GM19324 (cell line): ENCODE measurements around the gene MBTPS1.
"Not testable (repeated sequence)": the region's sequence is repeated elsewhere in the genome, so short reads cannot be mapped to it uniquely, and the experiment has no call there.

Experiments used
- ATAC-seq: cut with Tn5 transposase; IDR thresholded peaks from one replicate; pipeline ENCODE4 v1.9.1; 2021; ENCODE audit warnings: mild to moderate bottlenecking, moderate library complexity; ENCODE audit not compliant: unreplicated experiment, low FRiP score

Gene MBTPS1

DNA sequence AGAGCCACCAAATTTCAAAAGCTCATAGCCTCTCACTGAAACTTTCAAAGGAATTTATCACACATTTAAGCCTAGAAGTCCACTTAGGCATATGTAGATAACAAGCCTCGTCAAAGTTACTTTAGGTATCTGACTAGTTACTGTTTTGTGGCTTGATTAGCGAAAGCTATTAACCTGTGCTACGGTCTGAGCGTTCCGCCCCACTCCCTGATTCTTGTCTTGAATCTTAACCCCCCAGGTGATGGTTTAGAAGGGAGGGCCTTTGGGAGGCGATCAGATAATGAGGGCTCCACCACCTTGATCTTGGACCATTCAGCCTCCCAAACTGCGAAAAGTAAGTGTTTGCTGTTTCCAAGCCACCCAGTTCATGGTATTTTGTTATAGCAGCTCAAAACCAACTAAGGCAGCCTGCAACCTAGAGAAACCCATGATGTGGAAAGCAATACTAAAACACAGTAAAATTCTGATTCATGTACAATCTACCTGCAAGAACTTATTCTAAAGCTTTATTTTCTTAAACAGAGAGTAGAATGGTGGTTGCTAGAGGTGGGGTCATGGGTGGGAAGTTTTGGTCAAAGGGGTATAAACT, 21.1 kb upstream of the MBTPS1 start:
- no peak for ATAC-seq

DNA sequence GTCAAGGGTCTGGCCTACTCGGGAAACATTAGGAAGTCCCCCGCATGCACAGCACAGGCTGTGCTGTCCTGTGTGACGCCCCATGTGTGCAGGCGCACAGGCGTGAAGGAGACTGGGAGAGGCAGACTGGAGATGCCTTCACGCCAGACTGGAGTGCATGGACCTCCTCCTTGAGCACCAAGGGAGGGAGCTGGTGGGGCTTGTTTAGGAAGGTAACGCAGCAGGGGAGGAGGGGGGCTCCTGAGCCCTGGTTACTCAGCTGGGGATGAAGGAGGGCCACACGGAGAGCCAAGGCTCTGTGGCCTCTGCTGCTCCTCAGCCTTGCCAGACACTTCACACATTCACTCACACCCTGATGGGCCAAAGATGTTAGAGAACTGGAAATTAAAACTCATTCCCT, 20.5 kb upstream of the MBTPS1 start:
- no peak for ATAC-seq

DNA sequence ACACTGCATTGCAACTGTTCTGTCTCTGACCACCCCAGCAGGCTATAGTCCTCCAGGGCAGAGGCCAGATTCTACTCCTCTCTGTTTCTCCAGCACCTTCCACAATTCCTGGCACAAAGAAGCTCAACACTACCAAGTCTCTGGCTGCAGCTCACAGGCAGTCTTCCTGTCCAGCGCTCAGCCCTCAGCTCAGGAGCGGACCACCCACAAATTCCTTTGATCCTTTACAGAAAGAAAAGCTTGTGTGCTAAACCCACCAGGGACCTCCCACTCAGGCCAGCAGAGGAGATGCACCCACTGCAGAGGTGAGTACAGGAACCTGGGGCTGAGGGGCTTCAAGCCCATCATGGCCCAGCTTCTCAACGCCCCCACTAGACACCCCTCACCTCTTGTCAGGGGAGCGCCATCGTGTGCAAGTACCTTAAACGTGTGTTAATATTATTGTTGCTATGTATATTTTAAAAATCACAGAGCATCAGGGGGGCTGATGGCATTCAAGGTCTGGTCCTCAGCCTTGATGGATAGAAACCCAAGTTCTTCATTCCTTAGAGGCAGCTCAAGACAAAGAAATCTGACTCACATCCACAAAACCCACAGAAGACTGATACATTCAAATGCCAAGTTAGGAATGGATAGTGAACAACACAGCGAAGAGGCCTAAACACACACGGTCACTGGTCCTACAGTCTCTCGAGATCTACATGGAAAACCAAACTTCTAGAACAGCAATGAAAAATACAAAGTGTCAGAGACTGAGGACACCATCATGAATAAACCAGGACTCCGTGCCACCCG, 19.8 kb upstream of the MBTPS1 start:
- ATAC-seq, result no peak

GRCh38 chr16:84132527-84133285, 16.0 kb upstream of the MBTPS1 start:
- no peak for ATAC-seq

GRCh38 chr16:84131117-84131516, 14.4 kb upstream of the MBTPS1 start:
- ATAC-seq, result no peak

DNA sequence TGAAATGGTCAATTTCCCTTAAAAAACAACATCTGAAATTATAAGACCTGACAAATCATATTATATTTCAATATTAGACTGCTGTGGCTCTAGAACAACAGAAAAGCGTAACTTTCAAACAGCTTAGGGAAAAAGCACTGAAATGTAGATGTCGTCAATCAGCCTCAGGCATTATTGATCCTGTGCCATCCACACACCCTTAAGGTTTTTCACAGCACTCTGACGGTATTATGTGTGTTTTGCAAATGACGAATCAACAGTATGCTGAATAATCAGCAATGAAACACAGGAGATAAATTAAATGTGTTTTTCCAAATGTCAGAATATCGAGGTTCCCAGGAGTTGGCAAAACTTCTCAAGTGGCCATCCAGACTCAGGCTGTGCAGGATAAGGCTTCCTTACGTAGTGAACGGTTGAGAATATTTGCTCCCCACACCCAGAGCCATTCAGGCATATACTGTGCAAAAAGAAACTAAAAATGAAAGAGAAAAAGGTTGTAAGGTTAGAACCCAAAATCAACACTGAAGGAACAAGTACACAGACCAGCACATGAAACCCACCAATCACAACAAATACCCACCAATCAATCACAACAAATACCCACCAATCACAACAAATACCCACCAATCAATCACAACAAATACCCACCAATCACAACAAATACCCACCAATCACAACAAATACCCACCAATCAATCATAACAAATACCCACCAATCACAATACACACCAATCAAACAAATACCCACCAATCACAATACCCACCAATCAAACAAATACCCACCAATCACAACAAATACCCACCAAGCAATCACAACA, 7.7 kb upstream of the MBTPS1 start:
- no peak for ATAC-seq

DNA sequence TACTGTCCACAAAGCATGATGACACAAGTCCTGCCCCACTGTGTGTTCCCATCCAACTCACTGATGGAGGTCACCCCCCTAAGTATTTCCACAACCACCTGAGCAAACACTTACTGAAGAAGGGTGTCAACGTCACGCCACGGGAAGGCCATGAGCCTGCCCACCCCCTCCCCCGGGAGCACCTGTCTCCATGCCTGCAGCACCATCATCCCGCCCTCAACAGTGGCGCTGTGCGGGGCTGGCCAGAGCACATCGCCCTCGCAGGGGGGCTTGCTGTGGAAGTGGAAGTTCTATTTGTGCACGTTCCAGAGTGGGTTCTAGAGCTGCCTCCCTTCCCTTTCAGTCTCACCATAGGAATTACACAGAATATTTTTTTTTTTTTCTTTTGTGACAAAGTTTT, 4.3 kb upstream of the MBTPS1 start:
- no peak for ATAC-seq

- no peak for ATAC-seq
Observed at GRCh38 chr16:84120023-84120422, 3.3 kb upstream of the MBTPS1 start.

GRCh38 chr16:84119368-84119767, 2.6 kb upstream of the MBTPS1 start:
- no peak for ATAC-seq

GRCh38 chr16:84118315-84118714, 1.6 kb upstream of the MBTPS1 start:
- ATAC-seq, result not testable (repeated sequence)

DNA sequence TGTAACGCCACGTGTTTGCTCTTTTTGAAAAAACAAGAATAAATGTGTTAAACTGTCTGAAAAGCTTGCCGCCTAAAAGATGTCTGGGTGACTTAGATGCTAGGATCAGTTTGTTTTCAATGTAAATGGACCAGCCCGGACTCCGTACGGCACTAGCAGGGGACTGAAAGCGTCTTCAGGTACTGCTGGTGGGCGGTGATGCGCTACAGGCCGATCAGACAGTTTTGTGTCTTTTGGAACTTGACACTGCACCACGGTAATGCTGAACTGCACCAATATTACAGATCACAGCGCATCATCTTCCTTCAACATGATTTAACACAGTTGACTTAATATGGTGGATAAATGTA, 727 bp upstream of the MBTPS1 start:
- no peak for ATAC-seq

- ATAC-seq, result peak; percentile 38
Observed at GRCh38 chr16:84115919-84116719, 623 bp downstream of the MBTPS1 start.

DNA sequence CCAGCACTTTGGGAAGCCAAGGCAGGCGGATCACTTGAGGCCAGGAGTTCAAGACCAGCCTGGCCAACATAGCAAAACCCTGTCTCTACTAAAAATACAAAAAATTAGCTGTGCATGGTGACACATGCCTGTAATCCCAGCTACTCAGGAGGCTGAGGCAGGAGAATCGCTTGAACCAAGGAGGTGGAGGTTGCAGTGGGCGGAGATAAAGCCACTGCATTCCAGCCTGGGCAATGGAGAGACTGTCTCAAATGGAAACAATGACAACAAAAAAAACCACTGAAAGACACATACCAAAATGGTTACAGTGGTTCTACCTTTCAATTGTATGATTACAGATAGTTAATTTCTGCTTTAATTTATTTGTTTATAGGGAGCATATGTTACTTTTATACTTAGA, 4.8 kb downstream of the MBTPS1 start:
- not testable (repeated sequence) for ATAC-seq

GRCh38 chr16:84111525-84111924, 5.2 kb downstream of the MBTPS1 start:
- no peak for ATAC-seq

DNA sequence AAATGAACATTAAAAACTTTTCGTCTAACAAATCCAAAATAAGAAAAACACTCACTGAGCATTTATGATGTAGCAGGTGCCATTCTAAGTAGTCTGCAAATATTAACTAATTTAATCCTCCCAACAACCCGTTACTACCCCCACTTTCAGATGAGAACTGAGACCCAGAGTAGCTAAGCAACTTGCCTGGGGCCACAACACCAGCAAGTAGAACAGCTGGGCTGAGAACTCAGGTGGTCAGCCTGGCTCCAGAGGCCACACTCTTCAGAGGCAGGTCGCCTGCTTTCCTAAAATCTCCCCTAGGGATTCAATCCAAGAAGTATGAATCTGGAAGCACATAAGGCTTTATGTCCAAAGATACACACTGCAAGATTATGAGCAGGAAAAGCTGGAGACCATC, 6.2 kb downstream of the MBTPS1 start:
- no peak for ATAC-seq

- ATAC-seq, result no peak
Observed at GRCh38 chr16:84109598-84110335, 7.0 kb downstream of the MBTPS1 start.

DNA sequence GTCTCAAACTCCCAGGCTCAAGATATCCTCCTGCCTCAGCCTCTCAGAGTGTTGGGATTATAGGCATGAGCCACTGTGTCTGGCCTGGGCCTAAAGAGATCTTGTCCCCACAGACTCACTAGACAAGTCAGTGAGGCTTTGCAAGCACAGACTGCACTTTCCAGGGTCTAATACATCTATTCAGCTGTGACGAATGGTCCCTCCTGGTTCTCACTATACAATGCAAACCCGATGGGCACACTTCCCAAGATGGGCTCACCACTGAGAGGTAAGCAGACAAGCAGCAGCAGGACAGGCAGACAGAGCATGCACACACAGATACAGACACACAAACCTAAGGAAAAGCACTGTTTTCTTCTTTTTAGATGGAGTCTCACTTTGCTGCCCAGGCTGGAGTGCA, 8.8 kb downstream of the MBTPS1 start:
- no peak for ATAC-seq

DNA sequence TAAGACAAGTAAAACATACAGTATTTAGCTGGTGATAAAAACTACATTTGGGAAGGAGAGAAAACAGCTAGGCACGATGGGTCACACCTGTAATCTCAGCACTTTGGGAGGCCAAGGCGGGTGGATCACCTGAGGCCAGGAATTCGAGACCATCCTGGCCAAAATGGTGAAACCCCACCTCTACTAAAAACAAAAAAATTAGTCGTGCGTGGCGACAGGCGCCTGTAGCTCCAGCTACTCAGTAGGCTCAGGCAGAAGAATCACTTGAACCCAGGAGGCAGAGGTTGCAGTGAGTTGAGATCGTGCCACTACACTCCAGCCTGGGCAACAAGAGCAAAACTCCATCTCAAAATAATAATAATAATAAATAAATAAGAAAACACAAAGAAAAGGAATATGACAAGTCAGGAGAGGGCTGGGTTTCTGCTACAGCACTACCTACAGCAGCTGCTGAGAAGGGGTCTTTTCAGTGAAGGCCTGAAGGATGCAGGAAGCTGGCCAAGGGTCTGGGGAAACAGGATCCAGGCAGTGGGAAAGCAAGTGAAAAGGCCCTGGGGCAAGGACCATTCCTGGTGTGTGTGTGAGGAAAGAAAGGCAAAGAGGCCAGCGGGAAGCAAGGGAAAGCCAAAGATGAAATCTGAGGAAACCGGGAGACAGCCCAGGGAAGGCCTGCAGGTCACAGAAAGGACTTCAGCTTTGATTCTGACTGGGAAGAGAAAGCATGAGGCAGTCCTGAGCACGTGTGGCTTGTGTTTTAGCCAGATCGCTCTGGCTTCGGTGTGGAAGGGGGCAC, 10.6 kb downstream of the MBTPS1 start:
- ATAC-seq, result no peak
